ENCODE results near the gene DYNLT1.
A peak's percentile ranks its signal among the peaks of the same experiment; 100 is the strongest.
"Not testable (repeated sequence)": the region's sequence is repeated elsewhere in the genome, so short reads cannot be mapped to it uniquely, and the experiment has no call there.

DYNLT1 gene

GRCh38 chr6:158663625-158664165 is 19.2 kb upstream of the DYNLT1 start:
- no peak for DNase-seq (ENCODE audit: extremely low read depth in 1 of 2, low read depth in 1 of 2)

- no peak for DNase-seq (ENCODE audit: extremely low read depth in 1 of 2, low read depth in 1 of 2)
Observed at GRCh38 chr6:158662954-158663624, 18.5 kb upstream of the DYNLT1 start.

GRCh38 chr6:158662607-158662953 is 18.0 kb upstream of the DYNLT1 start:
- DNase-seq (ENCODE audit: extremely low read depth in 1 of 2, low read depth in 1 of 2), result no peak

- DNase-seq (ENCODE audit: extremely low read depth in 1 of 2, low read depth in 1 of 2), result no peak
Observed at GRCh38 chr6:158661156-158661685, 16.7 kb upstream of the DYNLT1 start.

- no peak for DNase-seq (ENCODE audit: extremely low read depth in 1 of 2, low read depth in 1 of 2)
Observed at GRCh38 chr6:158660333-158660754, 15.8 kb upstream of the DYNLT1 start.

- not testable (repeated sequence) for DNase-seq (ENCODE audit: extremely low read depth in 1 of 2, low read depth in 1 of 2)
Observed at GRCh38 chr6:158656986-158657385, 12.4 kb upstream of the DYNLT1 start.

- no peak for DNase-seq (ENCODE audit: extremely low read depth in 1 of 2, low read depth in 1 of 2)
Observed at GRCh38 chr6:158655569-158656450, 11.3 kb upstream of the DYNLT1 start.

GRCh38 chr6:158654960-158655489 is 10.5 kb upstream of the DYNLT1 start:
- DNase-seq (ENCODE audit: extremely low read depth in 1 of 2, low read depth in 1 of 2), result no peak

- no peak for DNase-seq (ENCODE audit: extremely low read depth in 1 of 2, low read depth in 1 of 2)
Observed at GRCh38 chr6:158654498-158654897, 10.0 kb upstream of the DYNLT1 start.

GRCh38 chr6:158653577-158654354 is 9.2 kb upstream of the DYNLT1 start:
- DNase-seq (ENCODE audit: extremely low read depth in 1 of 2, low read depth in 1 of 2), result peak; percentile 76 to 90

GRCh38 chr6:158651981-158652737 is 7.6 kb upstream of the DYNLT1 start:
- DNase-seq (ENCODE audit: extremely low read depth in 1 of 2, low read depth in 1 of 2), result not testable (repeated sequence)

- DNase-seq (ENCODE audit: extremely low read depth in 1 of 2, low read depth in 1 of 2), result peak; percentile 77 to 90
Observed at GRCh38 chr6:158649289-158650143, 5.0 kb upstream of the DYNLT1 start, which contains the start of gene SYTL3. SYTL3 (plus strand) TSS chr6:158650054; CDS start chr6:158663269, 13,215 bp downstream.

GRCh38 chr6:158648682-158649131 is 4.2 kb upstream of the DYNLT1 start:
- DNase-seq (ENCODE audit: extremely low read depth in 1 of 2, low read depth in 1 of 2), result no peak

- DNase-seq (ENCODE audit: extremely low read depth in 1 of 2, low read depth in 1 of 2), result no peak
Observed at GRCh38 chr6:158647501-158647900, 3.0 kb upstream of the DYNLT1 start.

GRCh38 chr6:158646023-158646910 is 1.7 kb upstream of the DYNLT1 start:
- DNase-seq (ENCODE audit: extremely low read depth in 1 of 2, low read depth in 1 of 2), result no peak

GRCh38 chr6:158645064-158646022 is 800 bp upstream of the DYNLT1 start:
- DNase-seq (ENCODE audit: extremely low read depth in 1 of 2, low read depth in 1 of 2), result peak in 1 of 2 donors; percentile 38

- DNase-seq (ENCODE audit: extremely low read depth in 1 of 2, low read depth in 1 of 2), result no peak
Observed at GRCh38 chr6:158643836-158644230, 710 bp downstream of the DYNLT1 start.
